Raji (cell line): ENCODE data around the gene DIRAS3.

Experiments
- POLR2A ChIP-seq: IDR thresholded peaks from 2 replicates; pipeline ENCODE4 v1.6.1; 2011; ENCODE audit warnings: low read depth, low read length, control low read depth; ENCODE audit not compliant: insufficient read depth

The DIRAS3 gene

DNA sequence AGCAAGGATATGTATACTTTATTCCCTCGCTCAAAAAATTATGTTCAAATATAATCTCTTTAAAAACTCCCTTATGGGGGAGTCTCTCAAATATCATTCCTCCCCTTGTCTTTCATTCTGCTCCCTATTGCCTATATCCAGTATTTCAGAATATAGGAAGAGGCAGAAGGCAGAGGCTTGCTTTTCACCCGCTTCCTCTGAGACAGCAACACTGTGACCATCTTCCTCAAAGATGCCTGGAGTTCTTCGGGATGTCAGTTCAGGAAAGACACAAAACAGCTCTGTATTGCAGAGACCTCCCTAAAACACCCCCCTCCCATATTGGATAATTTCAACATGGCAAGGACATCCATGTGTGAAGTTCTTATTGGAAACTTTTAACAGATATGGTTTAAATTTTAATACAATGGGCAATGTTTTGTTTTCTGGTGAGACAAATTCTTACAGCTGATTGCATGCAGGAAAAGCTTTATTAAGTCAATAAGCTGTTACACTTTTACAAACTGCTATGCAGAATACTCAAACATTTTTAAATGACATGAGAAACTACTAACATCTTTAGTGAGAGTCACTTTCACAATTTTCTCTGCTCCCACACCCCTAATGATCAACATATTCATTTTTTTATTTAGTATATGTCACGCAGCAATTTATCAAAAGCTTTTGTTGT lies 4.8 kb downstream of the DIRAS3 start:
- no peak for TF ChIP-seq POLR2A

DNA sequence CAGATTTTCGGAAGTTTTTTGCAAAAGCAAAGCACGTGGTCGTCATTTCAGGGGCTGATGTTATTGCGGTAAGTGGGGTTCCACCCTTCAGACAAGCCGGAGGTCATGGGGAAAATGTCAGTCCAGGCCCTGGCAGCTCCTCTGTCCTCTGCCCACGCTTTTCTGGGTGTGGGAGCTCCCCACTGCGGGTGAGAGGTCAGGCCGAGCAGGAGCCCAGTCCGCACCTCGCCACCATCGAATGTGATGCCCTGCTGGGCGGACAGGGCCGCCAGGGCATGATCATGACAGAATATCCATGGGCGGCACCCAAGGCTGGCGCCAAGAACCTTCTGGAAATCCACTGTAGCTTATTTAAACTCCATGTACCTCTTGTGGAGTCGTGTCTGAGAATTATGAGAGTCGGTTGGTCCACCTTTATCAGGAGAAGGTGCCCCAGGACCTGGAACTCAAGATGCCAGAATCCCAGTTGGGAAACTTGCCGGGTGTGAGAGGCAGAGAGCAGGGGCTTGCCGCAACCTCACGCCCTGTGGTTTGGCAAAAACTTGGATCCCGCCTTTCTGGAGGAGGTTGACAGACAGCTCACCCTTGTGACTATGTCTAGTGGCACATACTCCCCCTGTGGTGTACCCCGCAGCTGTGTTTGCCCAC lies 6.9 kb downstream of the DIRAS3 start:
- no peak for TF ChIP-seq POLR2A

DNA sequence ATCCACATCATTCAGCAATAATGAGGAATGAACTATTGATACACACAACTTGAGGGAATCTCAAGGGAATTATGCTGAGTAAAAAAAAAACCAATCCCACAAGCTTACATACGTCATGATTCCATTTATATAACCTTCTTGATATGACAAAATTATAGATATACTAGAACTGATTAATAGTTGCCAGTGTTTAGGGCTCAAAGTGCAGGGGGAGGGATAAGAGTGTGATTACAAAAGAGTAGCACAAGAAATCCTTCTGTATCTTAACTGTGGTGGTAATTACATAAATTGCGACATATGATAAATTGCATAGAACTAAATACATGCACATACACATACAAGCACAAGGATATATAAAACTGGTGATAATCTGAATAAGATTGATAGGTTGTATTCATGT lies 13.5 kb downstream of the DIRAS3 start:
- TF ChIP-seq POLR2A: no peak

DNA sequence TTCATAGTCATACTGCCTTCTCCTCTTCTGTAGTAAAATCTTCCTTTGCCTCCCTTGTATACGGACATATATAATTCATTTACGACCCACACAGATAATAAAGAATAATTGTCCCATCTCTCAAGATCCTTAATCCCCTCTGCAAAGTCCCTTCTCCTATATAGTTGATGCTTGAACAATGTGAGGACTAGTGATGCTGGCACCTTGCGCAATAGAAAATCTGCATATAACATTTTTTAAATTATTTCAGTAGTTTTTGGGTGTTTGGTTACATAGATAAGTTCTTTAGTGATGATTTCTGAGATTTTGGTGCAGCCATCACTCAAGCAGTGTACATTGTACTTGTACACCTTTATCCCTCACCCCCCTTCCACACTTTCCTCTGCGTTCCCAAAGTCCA lies 21.0 kb downstream of the DIRAS3 start:
- no peak for TF ChIP-seq POLR2A

DNA sequence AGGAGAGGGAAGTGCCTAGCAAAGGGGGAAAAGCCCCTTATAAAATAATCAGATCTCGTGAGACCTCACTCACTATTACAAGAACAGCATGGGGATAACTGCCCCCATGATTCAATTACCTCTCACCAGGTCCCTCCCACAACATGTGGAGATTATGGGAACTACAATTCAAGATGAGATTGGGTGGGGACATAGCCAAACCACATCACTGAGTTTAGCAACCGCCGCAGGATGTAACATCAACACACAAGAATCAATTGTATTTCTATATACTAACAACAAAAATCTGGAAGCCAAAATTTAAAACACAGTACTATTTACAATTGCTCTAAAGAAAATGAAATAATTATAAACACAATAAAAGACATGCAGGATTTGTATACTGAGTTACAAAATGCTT lies 21.9 kb downstream of the DIRAS3 start:
- TF ChIP-seq POLR2A: no peak

DNA sequence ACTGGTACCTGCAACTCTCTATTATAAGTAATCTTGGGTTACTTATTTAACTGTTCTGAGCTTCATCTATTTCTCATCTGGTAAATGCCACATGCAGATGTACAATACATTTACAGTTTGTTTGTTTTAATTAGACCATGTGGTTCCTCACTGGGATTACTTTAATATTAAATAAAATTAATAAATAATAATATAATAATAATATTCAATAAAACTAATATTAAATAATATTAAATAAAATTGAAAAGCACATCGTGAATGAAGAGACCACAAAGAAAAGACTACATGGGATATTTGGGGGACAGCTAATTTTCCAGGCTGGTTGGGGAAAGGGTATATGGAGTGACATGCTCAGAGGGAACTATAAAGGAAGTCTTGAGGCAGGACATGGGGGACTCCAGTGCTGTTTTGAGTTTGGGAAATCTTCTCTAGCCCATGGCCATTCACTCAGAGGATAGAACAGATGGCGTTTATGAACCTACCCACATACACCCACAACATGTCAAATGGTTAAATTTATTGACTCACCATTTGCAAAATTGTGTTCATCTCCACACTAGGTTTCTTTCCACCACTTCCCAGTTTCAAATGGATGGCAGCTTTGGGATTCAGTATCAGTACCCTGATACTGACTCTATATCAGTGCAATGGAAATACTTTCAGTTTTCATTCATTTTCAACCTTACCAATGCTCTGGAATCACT lies 25.6 kb downstream of the DIRAS3 start:
- no peak for TF ChIP-seq POLR2A

DNA sequence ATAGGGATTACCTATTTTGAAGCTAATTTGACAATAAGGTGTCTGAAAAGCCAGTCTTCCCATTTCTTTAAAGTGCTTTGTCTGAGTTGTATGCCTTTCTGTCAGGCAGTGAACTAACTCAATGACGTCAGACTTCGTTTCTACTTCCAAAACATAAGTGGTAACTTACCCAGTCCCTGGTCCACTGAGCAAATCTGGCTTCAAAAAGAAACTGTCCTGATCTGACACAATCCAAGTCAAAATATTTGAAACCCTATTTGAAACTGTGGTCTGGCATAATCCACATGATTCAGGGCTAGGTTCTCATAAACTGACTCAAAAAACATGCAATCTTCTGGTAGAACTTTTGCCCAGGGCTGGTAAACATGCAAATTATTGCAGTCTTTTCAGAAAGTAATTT lies 34.0 kb downstream of the DIRAS3 start:
- TF ChIP-seq POLR2A: no peak

DNA sequence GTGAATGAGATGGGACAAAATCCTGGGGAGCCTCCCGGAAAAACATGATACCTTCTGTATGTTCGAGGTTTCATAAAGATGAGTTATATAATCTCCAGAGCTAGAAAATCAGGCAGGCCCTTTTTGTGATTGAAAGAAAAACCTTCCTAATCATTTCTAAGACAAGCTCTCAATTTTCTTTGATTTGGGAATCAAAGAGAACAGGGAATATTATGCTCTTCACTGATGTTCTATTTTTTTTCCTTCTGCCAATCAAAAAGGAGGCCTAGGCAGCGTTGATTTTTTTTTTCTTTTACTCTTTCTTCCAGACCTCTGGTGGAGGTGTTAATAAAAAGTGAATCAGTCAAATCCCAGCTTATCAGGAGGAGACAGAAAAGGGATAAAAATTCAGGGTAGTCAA lies 34.5 kb downstream of the DIRAS3 start:
- no peak for TF ChIP-seq POLR2A

DNA sequence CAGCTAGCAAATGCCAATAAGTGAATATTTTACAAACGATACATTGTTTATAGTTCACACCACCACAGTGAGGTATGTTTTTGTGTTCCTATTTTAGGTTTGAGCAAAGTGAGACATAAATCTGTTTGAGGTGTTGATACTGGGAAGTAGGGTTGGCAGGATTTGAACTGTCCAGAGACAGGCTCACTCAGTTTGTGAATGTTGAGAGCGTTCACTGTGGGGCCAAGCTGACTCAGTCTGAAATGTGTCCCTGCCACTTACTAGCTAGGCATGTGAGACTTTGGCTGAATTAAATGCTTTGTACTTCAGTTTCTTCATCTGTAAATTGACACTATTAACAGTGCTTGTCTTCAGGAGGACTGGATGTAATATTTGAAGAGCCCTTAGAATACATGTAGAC lies 35.1 kb downstream of the DIRAS3 start:
- no peak for TF ChIP-seq POLR2A

DNA sequence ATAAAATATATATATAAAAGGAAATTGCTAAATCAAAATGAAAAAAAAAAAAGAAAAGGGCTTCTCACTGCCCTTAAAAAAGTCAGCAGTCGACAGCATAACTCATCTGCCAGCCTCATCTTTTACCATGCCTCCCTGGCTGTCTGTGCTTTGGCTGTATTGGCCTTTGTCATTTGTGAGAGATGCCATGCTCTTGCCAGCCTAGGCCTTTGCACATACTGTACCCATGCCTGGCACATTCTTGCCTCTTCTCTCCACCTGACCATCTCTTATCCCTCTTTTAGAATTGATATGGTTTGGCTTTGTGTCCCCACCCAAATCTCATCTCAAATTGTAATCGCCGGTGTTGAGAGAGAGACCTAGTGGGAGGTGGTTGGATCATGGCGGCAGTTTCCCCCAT lies 37.1 kb downstream of the DIRAS3 start:
- TF ChIP-seq POLR2A: no peak

DNA sequence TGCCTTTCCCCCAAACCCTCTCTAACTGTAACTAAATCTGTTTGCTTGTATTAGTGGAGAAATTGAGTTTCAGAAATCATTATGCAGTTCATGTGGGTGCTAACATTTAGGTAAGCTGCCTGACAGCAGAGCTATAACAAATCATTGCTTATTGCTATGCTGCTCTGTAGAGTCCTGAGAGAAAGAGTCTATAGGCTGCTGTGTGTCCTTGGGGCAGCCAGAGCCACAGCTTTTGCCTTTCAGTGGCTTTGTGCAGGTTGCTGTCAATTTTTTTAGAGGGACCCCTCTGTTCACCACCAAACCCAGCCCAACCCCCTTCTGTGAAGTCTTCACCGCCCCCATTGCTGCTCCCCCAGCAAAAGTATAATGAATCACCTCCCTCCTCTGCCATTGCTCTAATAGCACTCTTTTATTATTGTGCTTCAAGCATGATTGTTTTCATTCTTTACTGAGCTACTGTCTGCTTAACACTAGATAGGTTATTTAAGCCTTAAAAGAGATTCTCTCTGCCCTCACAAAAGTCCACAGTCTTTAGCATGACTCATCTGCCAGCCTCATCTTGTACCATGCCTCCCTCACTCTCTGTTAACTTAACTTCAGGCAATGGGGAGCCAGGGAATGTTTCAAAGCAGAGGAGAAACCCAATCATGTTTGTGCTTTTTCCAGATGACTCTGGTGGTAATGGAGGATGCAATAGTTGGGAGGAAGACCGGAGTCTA lies 38.6 kb downstream of the DIRAS3 start:
- no peak for TF ChIP-seq POLR2A

DNA sequence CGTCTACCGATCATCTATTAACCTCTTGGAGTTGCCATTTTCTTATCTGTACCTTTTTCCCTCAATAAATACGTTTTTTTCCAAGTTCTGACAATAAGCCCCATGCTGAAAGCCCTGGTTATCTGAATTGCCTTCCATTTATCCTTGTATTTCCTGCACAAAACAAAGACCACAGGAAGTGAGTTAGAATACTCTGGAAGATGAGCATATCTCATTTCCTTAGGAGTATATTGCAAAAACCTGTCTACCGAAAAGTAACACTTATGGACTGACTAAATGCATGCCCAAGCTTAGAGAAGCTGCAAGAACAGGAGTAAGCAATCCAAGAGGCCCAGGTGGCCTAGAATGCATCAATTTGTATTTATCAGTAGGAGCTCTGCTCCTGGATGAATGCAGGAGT lies 39.9 kb downstream of the DIRAS3 start:
- no peak for TF ChIP-seq POLR2A

DNA sequence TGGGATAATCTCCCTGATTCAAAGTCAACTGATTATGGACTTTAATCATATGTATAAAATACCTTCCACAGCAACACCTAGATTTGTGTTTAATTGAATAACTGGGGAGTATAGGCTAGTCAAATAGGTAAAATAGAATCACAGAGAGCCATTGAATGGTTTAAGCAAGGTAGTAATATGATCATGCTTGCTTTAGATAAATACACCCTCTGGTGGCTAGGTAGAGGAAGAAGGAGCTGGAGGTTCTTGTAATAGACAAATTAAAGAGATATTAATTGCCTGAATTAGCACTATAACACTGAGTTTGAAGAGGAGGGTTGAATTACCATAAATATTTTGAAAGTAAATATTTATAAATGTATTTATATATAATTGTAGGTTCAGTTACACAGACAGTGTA lies 40.3 kb downstream of the DIRAS3 start:
- no peak for TF ChIP-seq POLR2A

DNA sequence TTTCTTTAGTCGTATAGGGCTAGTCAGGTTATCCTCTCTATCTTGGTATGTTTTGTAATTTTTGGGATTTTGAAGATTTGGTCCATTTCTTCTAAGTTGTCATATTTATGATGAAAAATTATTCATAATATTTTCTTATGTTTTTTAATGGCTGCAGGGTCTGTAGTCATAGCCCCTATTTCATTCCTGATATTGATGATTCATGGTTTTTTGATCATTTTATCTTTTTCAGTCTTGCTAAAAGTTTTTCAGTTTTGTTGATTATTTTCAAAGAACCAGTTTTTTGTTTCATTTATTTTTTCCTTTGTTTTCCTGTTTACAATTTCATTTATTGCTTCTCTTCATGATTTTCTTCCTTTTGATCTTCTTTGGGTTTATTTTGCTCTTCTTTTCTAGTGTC lies 50.2 kb downstream of the DIRAS3 start:
- no peak for TF ChIP-seq POLR2A

DNA sequence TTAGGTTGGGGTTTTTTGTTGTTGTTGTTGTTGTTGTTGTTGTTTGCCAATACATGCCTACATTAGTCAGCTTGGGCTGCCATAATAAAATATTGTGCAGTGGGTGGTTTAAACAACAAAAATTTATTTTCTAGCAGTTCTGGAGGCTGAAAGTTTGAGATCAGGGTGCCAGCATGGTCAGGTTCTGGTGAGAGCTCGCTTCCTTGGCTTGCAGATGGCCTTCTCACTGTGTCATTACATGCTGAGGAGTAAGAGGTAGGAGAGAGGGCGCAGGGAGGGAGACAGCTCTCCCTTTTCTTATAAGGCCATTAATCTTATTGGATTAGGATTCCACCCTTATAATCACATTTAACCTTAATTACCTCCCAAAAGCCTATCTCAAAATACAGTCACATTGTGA lies 52.7 kb downstream of the DIRAS3 start:
- TF ChIP-seq POLR2A: no peak
